Neural progenitor cell (in vitro differentiated cells): Measurements from ENCODE around the gene PSG6.
"Not testable (repeated sequence)": the region's sequence is repeated elsewhere in the genome, so short reads cannot be mapped to it uniquely, and the experiment has no call there.

Source experiments
- EZH2 ChIP-seq: fragments of 200-600 bp; sonication (generic); IDR thresholded peaks from 2 replicates; pipeline ENCODE4 v1.6.1; 2017; ENCODE audit warnings: antibody characterized with exemption, mild to moderate bottlenecking, moderate library complexity
- EZH2phosphoT487 ChIP-seq: fragments of 200-600 bp; sonication (generic); IDR thresholded peaks from 2 replicates; pipeline ENCODE4 v1.6.1; 2017; ENCODE audit warnings: antibody characterized with exemption
- TF ChIP-seq, protein P1 (sequence below): fragments of 200-600 bp; sonication (generic); IDR thresholded peaks from 2 replicates; pipeline ENCODE4 v1.5.1; 2017; ENCODE audit warnings: antibody characterized with exemption, mild to moderate bottlenecking

- TF ChIP-seq EZH2, EZH2phosphoT487: not testable (repeated sequence)
- TF ChIP-seq, protein P1, sequence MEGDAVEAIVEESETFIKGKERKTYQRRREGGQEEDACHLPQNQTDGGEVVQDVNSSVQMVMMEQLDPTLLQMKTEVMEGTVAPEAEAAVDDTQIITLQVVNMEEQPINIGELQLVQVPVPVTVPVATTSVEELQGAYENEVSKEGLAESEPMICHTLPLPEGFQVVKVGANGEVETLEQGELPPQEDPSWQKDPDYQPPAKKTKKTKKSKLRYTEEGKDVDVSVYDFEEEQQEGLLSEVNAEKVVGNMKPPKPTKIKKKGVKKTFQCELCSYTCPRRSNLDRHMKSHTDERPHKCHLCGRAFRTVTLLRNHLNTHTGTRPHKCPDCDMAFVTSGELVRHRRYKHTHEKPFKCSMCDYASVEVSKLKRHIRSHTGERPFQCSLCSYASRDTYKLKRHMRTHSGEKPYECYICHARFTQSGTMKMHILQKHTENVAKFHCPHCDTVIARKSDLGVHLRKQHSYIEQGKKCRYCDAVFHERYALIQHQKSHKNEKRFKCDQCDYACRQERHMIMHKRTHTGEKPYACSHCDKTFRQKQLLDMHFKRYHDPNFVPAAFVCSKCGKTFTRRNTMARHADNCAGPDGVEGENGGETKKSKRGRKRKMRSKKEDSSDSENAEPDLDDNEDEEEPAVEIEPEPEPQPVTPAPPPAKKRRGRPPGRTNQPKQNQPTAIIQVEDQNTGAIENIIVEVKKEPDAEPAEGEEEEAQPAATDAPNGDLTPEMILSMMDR, result not testable (repeated sequence)
Measured at GRCh38 chr19:42882010-42882409, 35.7 kb downstream of the PSG6 start.
